Subcutaneous adipose tissue (tissue), 4 donors: ENCODE data around the gene ATG2A. TPM values are rescaled to one million over a fixed set of nuclear protein-coding genes. Genes with fewer than 3 reads are reported as not detected.

ENCODE experiments used
- CTCF ChIP-seq: fragments of 450-650 bp; IDR thresholded peaks from one replicate; pipeline ENCODE4 v1.5.1; 2016; ENCODE audit warnings: low read depth, mild to moderate bottlenecking, control low read depth, antibody characterized with exemption, moderate library complexity
- total RNA-seq, 4 donors: library from RNA; depleted of rRNA; stranded (reverse); fragments of >200 nt; gene quantifications; one replicate each; pipeline ENCODE4 v1.1.0, GENCODE V29; 2016

The ATG2A gene
- total RNA-seq, 4 donors from 2014 or later: 12.4 to 47.7 (median 22.2) TPM

- TF ChIP-seq CTCF: no peak
Measured at GRCh38 chr11:64916040-64916774, 802 bp downstream of the ATG2A start.

DNA sequence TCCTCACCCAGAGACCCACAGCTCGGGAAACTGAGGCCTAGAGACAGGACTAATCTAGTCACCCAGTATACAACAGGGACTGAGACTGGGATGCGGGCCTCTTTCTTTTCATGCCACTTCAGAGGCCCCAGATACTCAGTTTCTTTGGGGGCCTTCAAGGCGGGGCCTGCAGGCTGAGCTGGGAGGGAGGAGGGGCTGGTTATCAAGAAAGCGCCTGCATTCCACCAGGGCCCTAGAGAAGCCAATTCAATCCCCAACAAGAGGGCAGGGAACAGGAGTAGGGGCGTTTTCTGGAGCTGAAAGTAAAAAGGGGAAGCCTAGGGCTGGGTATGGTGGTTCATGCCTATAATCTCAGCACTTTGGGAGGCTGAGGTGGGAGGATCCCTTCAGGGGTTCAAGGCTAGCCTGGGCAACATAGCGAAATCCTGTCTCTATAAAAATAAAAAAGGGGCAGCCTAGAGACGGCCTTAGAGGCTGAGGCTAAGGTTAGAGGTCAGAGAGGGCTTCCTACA lies 1.6 kb downstream of the ATG2A start:
- TF ChIP-seq CTCF: no peak

DNA sequence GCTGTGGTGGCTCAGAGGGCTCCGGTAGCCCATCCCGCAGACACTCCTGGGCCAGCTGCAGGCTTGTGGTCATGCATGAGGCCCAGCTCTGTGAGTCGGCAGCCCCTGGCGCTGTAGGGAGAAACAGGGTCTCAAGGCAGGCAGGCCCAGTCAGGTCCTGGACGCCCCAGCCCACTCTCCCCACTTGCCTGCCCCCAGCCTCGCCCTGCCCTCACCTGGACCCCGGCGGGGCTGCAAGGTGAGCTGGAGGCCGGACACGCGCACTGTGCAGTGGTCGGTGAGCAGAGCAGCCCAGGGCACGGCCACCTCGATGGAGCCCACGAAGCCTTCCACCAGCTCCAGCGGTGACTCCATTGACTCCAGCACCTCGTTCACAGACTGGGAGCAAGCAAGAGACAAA lies 2.9 kb downstream of the ATG2A start:
- TF ChIP-seq CTCF: no peak

- TF ChIP-seq CTCF: no peak
Measured at GRCh38 chr11:64913171-64913727, 3.8 kb downstream of the ATG2A start.

- TF ChIP-seq CTCF: no peak
Measured at GRCh38 chr11:64911689-64912088, 5.3 kb downstream of the ATG2A start.

- TF ChIP-seq CTCF: no peak
Measured at GRCh38 chr11:64911142-64911541, 5.9 kb downstream of the ATG2A start.

GRCh38 chr11:64910451-64911093 lies 6.4 kb downstream of the ATG2A start:
- TF ChIP-seq CTCF: no peak
